NT2/D1 (cell line): ENCODE results near the gene ZBTB16.

ENCODE experiments used
- SUZ12 ChIP-seq: IDR thresholded peaks from 2 replicates; pipeline ENCODE4 v1.6.1; 2011; ENCODE audit not compliant: insufficient read length, insufficient read depth; ENCODE audit errors: extremely low read depth
- YY1 ChIP-seq: IDR thresholded peaks from 2 replicates; pipeline ENCODE4 v1.6.1; 2011; ENCODE audit not compliant: insufficient read length, insufficient read depth
- ZNF274 ChIP-seq: IDR thresholded peaks from 2 replicates; pipeline ENCODE4 v1.6.1; 2011; ENCODE audit warnings: mild to moderate bottlenecking, low read depth, low read length

DNA sequence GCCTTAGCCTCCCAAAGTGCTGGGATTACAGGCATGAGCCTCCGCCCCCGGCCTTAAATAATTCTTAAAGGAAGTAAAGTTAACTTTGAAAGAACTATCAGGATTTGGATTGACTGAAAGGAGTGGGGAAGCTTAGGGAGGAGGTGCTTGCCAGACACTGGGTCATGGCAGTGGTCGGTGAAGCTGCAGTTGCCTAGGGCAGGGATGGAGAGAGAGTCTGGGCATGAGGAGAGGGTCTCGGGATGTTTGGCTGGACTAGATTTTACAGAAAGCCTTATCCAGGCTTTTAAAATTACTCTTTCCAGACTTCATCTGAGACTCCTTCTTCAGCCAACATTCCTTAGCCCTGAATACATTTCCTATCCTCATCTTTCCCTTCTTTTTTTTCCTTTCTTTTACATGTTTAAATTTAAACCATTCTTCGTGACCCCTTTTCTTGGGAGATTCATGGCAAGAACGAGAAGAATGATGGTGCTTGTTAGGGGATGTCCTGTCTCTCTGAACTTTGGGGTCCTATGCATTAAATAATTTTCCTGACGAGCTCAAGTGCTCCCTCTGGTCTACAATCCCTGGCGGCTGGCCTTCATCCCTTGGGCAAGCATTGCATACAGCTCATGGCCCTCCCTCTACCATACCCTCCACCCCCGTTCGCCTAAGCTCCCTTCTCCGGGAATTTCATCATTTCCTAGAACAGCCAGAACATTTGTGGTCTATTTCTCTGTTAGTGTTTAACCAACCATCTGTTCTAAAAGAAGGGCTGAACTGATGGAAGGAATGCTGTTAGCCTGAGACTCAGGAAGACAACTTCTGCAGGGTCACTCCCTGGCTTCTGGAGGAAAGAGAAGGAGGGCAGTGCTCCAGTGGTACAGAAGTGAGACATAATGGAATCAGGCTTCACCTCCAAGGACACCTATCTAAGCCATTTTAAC is 236.4 kb downstream of the ZBTB16 start, which contains the start of gene NNMT:
- TF ChIP-seq SUZ12 (no peak), ZNF274 (no peak), YY1 (no peak)
